Endothelial cell of umbilical vein (primary cell): Measurements from ENCODE around the gene SNRPF. TPM values are rescaled to one million over a fixed set of nuclear protein-coding genes. Genes with fewer than 3 reads are reported as not detected.
A peak's percentile ranks its signal among the peaks of the same experiment; 100 is the strongest.

Experiments
- Bru-seq: library from RNA; stranded (reverse); fragments of 400-500 nt; gene quantifications from one replicate; lab custom pipeline; 2021; lab: Mats Ljungman, UMichigan
- BruChase-seq, 2 experiments: library from RNA; stranded (reverse); fragments of 400-500 nt; gene quantifications; one replicate each; lab custom pipeline; 2021; lab: Mats Ljungman, UMichigan
- BruUV-seq: library from RNA; stranded (reverse); fragments of 400-500 nt; replicated peaks from 2 replicates; lab custom pipeline; 2021; lab: Mats Ljungman, UMichigan
- CTCF ChIA-PET: fragments of 300-600, 350-600 bp; sonication (Branson Sonifier 250); formaldehyde crosslinking; loops from one replicate; lab custom pipeline; 2021; ENCODE audit warnings: antibody characterized with exemption, inconsistent platforms; lab: Charles Lee
- POLR2A ChIA-PET: fragments of 300-600, 350-600 bp; sonication (Branson Sonifier 250); formaldehyde crosslinking; loops from one replicate; lab custom pipeline; 2021; ENCODE audit warnings: antibody characterized with exemption, inconsistent platforms; lab: Charles Lee
- DNase-seq: peaks from one replicate; pipeline ENCODE4 v3.0.0-alpha.2; 2011; ENCODE audit warnings: low read depth, low spot score
- FAIRE-seq: peaks from 2 replicates; lab custom pipeline; 2011; peaks lifted over from hg19 to GRCh38; lab: Jason Lieb, UNC
- H2AFZ ChIP-seq: 2 replicates; pipeline ENCODE4 v1.6.0; 2012; ENCODE audit warnings: low read depth, low read length, control low read depth, inconsistent platforms
- H3K27ac ChIP-seq: 2 replicates; pipeline ENCODE4 v1.5.1; 2011; ENCODE audit warnings: low read depth, mild to moderate bottlenecking, control low read depth, low read length, moderate library complexity; ENCODE audit not compliant: insufficient read depth
- H3K27me3 ChIP-seq, 2 experiments: 2 replicates each; pipeline versions ENCODE4 v1.6.0 to v1.6.1; 2011; ENCODE audit warnings: low read length in 2 of 2, mixed read lengths in 1 of 2; ENCODE audit not compliant: control insufficient read depth in 2 of 2, insufficient read depth in 2 of 2
- H3K36me3 ChIP-seq, 2 experiments: 2 replicates in 1 of 2; 3 replicates in 1 of 2; pipeline ENCODE4 v1.5.1; 2011; ENCODE audit warnings: low read length in 2 of 2, mild to moderate bottlenecking in 1 of 2, moderate library complexity in 1 of 2; ENCODE audit not compliant: control insufficient read depth in 2 of 2, insufficient read depth in 2 of 2; ENCODE audit errors: extremely low read depth in 1 of 2
- H3K4me1 ChIP-seq: 3 replicates; pipeline ENCODE4 v1.5.1; 2011; ENCODE audit warnings: mild to moderate bottlenecking, low read length; ENCODE audit not compliant: control insufficient read depth, insufficient read depth; ENCODE audit errors: extremely low read depth
- H3K4me2 ChIP-seq: 2 replicates; pipeline ENCODE4 v1.6.1; 2011; ENCODE audit warnings: low read length, control low read depth, mixed read lengths; ENCODE audit not compliant: insufficient read depth
- H3K4me3 ChIP-seq, 3 experiments: fragments of 200-600 bp in 1 of 3; sonication (generic), shearing (Covaris generic) in 1 of 3; replicated peaks in 1 of 3; 2 replicates each; pipeline ENCODE4 v1.5.1; 2011 to 2016; ENCODE audit warnings: control low read depth in 3 of 3, low read length in 3 of 3, mild to moderate bottlenecking in 2 of 3, inconsistent platforms in 1 of 3, low read depth in 1 of 3, moderate library complexity in 1 of 3; ENCODE audit not compliant: insufficient read depth in 1 of 3
- H3K79me2 ChIP-seq: 2 replicates; pipeline ENCODE4 v1.6.0; 2012; ENCODE audit warnings: low read length, inconsistent platforms; ENCODE audit not compliant: control insufficient read depth, insufficient read depth
- H3K9ac ChIP-seq: replicated peaks from 2 replicates; pipeline ENCODE3; 2011; ENCODE audit warnings: low read length, control low read depth; ENCODE audit not compliant: insufficient read depth; ENCODE audit errors: extremely low read depth
- H3K9me1 ChIP-seq: replicated peaks from 3 replicates; pipeline ENCODE4 v1.6.0; 2011; ENCODE audit warnings: mild to moderate bottlenecking, low read length; ENCODE audit not compliant: control insufficient read depth, insufficient read depth; ENCODE audit errors: extremely low read depth
- H3K9me3 ChIP-seq: replicated peaks from 2 replicates; pipeline ENCODE4 v1.5.1; 2012; ENCODE audit warnings: low read length, inconsistent platforms; ENCODE audit not compliant: control insufficient read depth, insufficient read depth
- H4K20me1 ChIP-seq: replicated peaks from 2 replicates; pipeline ENCODE3; 2011; ENCODE audit warnings: mild to moderate bottlenecking, low read length; ENCODE audit not compliant: control insufficient read depth, insufficient read depth; ENCODE audit errors: extremely low read depth
- CTCF ChIP-seq, 2 donors: IDR thresholded peaks; 1 replicate in 1 of 2; 2 replicates in 1 of 2; pipeline ENCODE4 v1.5.1; 2011; ENCODE audit warnings: low read length in 2 of 2, mild to moderate bottlenecking in 2 of 2, moderate library complexity in 2 of 2, control low read depth in 1 of 2, inconsistent platforms in 1 of 2, low read depth in 1 of 2; ENCODE audit not compliant: insufficient read depth in 1 of 2; ENCODE audit errors: extremely low read depth in 1 of 2
- EZH2 ChIP-seq: IDR thresholded peaks from 2 replicates; pipeline ENCODE4 v1.6.1; 2012; ENCODE audit warnings: borderline replicate concordance, low read depth, mild to moderate bottlenecking, moderate library complexity, low read length, inconsistent platforms; ENCODE audit not compliant: severe bottlenecking
- FOS ChIP-seq: IDR thresholded peaks from 2 replicates; pipeline ENCODE4 v1.6.1; 2011; ENCODE audit warnings: mild to moderate bottlenecking, low read length, moderate library complexity, borderline replicate concordance; ENCODE audit not compliant: insufficient read depth
- GATA2 ChIP-seq: IDR thresholded peaks from 2 replicates; pipeline ENCODE4 v1.7.0; 2011; ENCODE audit warnings: low read depth, mild to moderate bottlenecking, moderate library complexity, mixed read lengths, low read length; ENCODE audit not compliant: insufficient read length, insufficient read depth
- JUN ChIP-seq: IDR thresholded peaks from 2 replicates; pipeline ENCODE4 v1.6.1; 2011; ENCODE audit warnings: borderline replicate concordance, low read depth; ENCODE audit not compliant: insufficient read length, insufficient read depth
- MAX ChIP-seq: IDR thresholded peaks from 2 replicates; pipeline ENCODE4 v1.6.1; 2011; ENCODE audit not compliant: insufficient read depth, insufficient read length
- MYC ChIP-seq: IDR thresholded peaks from one replicate; pipeline ENCODE4 v1.6.1; 2011; ENCODE audit warnings: mild to moderate bottlenecking, low read depth, low read length
- POLR2A ChIP-seq: IDR thresholded peaks from 2 replicates; pipeline ENCODE4 v1.6.1; 2012; ENCODE audit warnings: low read depth, mild to moderate bottlenecking, control low read depth, low read length
- POLR2AphosphoS5 ChIP-seq: IDR thresholded peaks from 2 replicates; pipeline ENCODE4 v1.6.1; 2012; ENCODE audit warnings: low read depth, mild to moderate bottlenecking, control low read depth, low read length, moderate library complexity; ENCODE audit not compliant: insufficient read depth
- dilution Hi-C: fragments of 300-500 bp; cut with MboI; formaldehyde crosslinking; loops from one replicate; pipeline ENCODE4 v1.15.0; 2019; ENCODE audit warnings: low sequenced_read_pairs; ENCODE audit not compliant: extremely low pct_ligation_motif_present
- intact Hi-C: fragments of 100-400 bp; cut with micrococcal nuclease; formaldehyde crosslinking; loops from one replicate; pipeline ENCODE4 v1.10.0; 2022
- long read RNA-seq: library from polyadenylated mRNA; stranded (forward); transcript quantifications from one replicate; pipeline ENCODE4 v2.0.0, GENCODE V29; 2021
- polyA minus RNA-seq, 3 experiments: library from RNA; depleted of rRNA, polyadenylated mRNA; stranded (reverse); fragments of >200 nt; gene quantifications; 1 replicate in 1 of 3; 2 replicates in 2 of 3; pipeline ENCODE4 v1.2.3, GENCODE V29; 2011
- polyA plus RNA-seq, 4 experiments: library from polyadenylated mRNA; depleted of rRNA in 3 of 4; stranded (reverse) in 3 of 4; unstranded in 1 of 4; fragments of >200 nt; gene quantifications; 2 replicates each; pipeline versions ENCODE4 v1.2.1 to v1.2.3, GENCODE V29; 2011 to 2012; ENCODE audit warnings: missing spikeins in 1 of 4
- total RNA-seq: library from RNA; stranded (reverse); gene quantifications from 2 replicates; pipeline ENCODE4 v1.2.3, GENCODE V29; 2021

The SNRPF gene
- 36.6 and 40.7 TPM in 2 replicates for total RNA-seq
- polyA plus RNA-seq, result 12.9 and 17.1 TPM in 2 replicates
- 21.6 and 30.7 TPM in 2 replicates for polyA plus RNA-seq (2011; cell fraction: cytosol; rRNA removed)
- 10.3 and 12.1 TPM in 2 replicates for polyA plus RNA-seq (2011; cell fraction: nucleus; rRNA removed)
- polyA plus RNA-seq (2012), result 80.3 and 87.5 TPM in 2 replicates
- polyA minus RNA-seq, result 10.9 and 12.0 TPM in 2 replicates
- polyA minus RNA-seq (2011; cell fraction: cytosol; rRNA and poly(A)+ RNA removed), result 34.0 TPM
- polyA minus RNA-seq (2011; cell fraction: nucleus; rRNA and poly(A)+ RNA removed), result 10.6 and 18.4 TPM in 2 replicates
- percentile 78 among the genes with signal in this experiment for Bru-seq, nascent RNA
- percentile 62 among the genes with signal in this experiment for BruChase-seq, experiment 1, labeled RNA remaining after a 6-hour chase
- BruChase-seq, experiment 2, labeled RNA remaining after a 2-hour chase, result percentile 64 among the genes with signal in this experiment
- long read RNA-seq, transcript SNRPF-201 (4 exons, 1,389 nt), result major isoform, 388 of 618 reads
- long read RNA-seq, partial matches to known transcripts, result 227 of 618 reads
- long read RNA-seq, other reads (novel, unspliced or antisense), result 1 of 618 reads

GRCh38 chr12:95858451-95859343, at the start of gene SNRPF:
SNRPF (plus strand) TSS chr12:95858952; CDS start chr12:95859074, 122 bp downstream.
- Histone ChIP-seq H3K36me3 (peaks cover 0 to 6% of the 10 kb centered on the region in 2 experiments), H4K20me1 (no peaks in the 10 kb centered on the region), H3K4me1 (peaks cover 16% of the 10 kb centered on the region), H3K4me3 (peak within 1 kb of the TSS; percentile 61 to 95 (median 66)), H3K79me2 (peaks cover 46% of the 10 kb centered on the region), H3K9me3 (no peaks in the 10 kb centered on the region), H3K4me2 (peak within 1 kb of the TSS; percentile 93), H3K9me1 (no peaks in the 10 kb centered on the region), H3K27me3 (peaks cover 0 to 4% of the 10 kb centered on the region in 2 experiments), H3K9ac (peak within 1 kb of the TSS; percentile 87), H2AFZ (peak within 1 kb of the TSS; percentile 84), H3K27ac (peak within 1 kb of the TSS; percentile 43)
- ChIA-PET CTCF (interaction anchor here (0.6 kb wide), 1 partner anchor 277 kb away, joined by 3 read pairs; no protein-coding TSS in a partner anchor), POLR2A (no interaction called here)
- FAIRE-seq, result peak; percentile 96
- TSS peak; percentile 25 for BruUV-seq
- TF ChIP-seq MAX, result peak; percentile 69
- no peak for TF ChIP-seq EZH2
- peak in 1 of 2 donors; percentile 14 for TF ChIP-seq CTCF (IDR thresholded peaks at IDR 0.05; ENCODE audit: extremely low read depth in 1 of 2, insufficient read depth in 1 of 2, low read depth in 1 of 2, low read length in 2 of 2)
- peak; percentile 76 for TF ChIP-seq POLR2AphosphoS5
- TF ChIP-seq GATA2, result no peak
- TF ChIP-seq FOS, result no peak
- peak; percentile 49 for TF ChIP-seq POLR2A
- no peak for TF ChIP-seq JUN
- TF ChIP-seq MYC, result no peak
- dilution Hi-C loops (no loop called here), intact Hi-C loops (no loop called here)
- peak; percentile 98 for DNase-seq
